Measurements from ENCODE around the gene HLF.

GRCh38 chr17:55295411-55296170 lies 30.8 kb downstream of the HLF start:
- TF ChIP-seq BHLHE40 (IDR thresholded peaks at IDR 0.05; ENCODE audit: low read depth, low read length) (no peak), MAFK (IDR thresholded peaks at IDR 0.05; ENCODE audit: low read depth, low read length) (no peak), RFX5 (IDR thresholded peaks at IDR 0.05; ENCODE audit: low read depth, low read length) (no peak), USF2 (IDR thresholded peaks at IDR 0.05; ENCODE audit: low read depth, low read length) (no peak)
- TF ChIP-seq, protein P1, sequence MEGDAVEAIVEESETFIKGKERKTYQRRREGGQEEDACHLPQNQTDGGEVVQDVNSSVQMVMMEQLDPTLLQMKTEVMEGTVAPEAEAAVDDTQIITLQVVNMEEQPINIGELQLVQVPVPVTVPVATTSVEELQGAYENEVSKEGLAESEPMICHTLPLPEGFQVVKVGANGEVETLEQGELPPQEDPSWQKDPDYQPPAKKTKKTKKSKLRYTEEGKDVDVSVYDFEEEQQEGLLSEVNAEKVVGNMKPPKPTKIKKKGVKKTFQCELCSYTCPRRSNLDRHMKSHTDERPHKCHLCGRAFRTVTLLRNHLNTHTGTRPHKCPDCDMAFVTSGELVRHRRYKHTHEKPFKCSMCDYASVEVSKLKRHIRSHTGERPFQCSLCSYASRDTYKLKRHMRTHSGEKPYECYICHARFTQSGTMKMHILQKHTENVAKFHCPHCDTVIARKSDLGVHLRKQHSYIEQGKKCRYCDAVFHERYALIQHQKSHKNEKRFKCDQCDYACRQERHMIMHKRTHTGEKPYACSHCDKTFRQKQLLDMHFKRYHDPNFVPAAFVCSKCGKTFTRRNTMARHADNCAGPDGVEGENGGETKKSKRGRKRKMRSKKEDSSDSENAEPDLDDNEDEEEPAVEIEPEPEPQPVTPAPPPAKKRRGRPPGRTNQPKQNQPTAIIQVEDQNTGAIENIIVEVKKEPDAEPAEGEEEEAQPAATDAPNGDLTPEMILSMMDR (conservative IDR thresholded peaks at IDR 0.05; ENCODE audit: low read depth, low read length), result peak; percentile 83
- TF ChIP-seq, protein P2, sequence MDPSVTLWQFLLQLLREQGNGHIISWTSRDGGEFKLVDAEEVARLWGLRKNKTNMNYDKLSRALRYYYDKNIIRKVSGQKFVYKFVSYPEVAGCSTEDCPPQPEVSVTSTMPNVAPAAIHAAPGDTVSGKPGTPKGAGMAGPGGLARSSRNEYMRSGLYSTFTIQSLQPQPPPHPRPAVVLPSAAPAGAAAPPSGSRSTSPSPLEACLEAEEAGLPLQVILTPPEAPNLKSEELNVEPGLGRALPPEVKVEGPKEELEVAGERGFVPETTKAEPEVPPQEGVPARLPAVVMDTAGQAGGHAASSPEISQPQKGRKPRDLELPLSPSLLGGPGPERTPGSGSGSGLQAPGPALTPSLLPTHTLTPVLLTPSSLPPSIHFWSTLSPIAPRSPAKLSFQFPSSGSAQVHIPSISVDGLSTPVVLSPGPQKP (IDR thresholded peaks at IDR 0.05; ENCODE audit: borderline replicate concordance, low read depth, low read length), result no peak

Data from IMR-90 (cell line).